ENCODE results near the gene UAP1.
"Not testable (repeated sequence)": the region's sequence is repeated elsewhere in the genome, so short reads cannot be mapped to it uniquely, and the experiment has no call there.

Gene UAP1

DNA sequence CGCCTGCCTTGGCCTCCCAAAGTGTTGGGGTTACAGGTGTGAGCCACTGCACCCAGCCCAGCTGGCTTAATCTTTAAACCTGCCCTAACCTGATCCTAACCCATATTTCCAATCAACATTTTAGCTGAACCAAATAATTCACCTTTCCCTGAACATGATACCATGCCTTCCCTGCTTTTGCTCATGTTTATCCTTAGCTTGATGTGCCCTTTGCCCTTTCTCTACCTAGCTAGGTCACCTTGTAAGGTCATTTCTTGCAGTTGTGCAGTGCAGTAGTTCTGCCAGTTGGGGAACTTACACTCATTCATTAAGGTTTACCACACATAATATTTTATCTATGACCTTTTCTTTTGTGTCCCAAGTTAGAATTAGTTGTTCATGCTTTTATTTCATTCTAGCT, 5.3 kb downstream of the UAP1 start:
- DNase-seq = no peak

DNA sequence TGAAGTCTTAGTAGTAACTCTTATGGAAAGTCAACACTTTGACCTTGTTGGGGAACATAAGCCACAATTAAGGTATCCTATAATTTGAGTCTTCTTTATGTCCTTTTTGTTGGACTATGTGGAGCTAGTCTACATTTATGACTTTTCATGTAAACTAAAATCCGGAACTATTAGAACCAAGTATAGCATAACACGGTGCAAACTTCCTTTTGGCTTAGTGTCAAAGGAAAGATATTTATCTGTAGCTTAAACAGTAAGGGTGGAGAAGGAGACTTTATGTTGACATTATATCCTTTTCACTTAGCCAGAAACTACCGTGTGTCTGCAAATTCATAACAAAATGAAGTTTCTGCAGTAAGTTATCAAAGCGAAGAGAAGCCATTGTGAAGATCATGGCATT, 7.3 kb downstream of the UAP1 start:
- no peak for DNase-seq

DNA sequence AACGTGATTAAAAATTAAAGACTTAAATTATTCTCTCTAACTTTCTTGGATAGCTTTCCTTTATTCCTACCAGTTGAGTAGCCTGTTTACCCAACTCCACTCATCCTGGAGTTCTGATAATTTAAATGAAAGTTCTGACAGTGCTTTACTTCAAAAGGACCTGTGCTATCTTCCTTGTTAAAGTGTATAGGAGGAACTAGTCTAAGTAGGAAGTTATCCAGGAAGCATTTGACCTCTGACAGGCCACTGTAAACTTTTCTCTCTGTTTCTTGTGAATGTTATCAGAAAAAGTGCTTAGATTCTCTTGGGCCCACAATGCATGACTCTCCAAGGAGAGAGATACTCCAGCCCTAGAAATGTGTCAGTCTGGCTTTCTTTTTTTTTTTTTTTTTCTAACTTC, 9.2 kb downstream of the UAP1 start:
- DNase-seq = no peak

DNA sequence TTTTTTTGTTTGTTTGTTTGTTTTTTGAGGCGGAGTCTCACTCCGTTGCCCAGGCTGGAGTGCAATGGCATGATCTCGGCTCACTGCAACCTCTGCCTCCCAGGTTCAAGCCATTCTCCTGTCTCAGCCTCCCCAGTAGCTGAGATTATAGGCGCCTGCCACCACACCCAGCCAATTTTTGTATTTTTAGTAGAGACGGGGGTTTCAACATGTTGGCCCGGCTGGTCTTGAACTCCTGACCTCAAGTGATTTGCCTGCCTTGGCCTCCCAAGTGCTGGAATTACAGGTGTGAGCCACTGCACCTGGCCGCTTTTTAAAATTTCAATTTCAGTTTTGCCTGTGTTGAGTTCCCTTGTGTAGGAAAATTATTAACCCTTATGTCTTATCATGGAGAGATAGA, 9.6 kb downstream of the UAP1 start:
- not testable (repeated sequence) for DNase-seq

DNA sequence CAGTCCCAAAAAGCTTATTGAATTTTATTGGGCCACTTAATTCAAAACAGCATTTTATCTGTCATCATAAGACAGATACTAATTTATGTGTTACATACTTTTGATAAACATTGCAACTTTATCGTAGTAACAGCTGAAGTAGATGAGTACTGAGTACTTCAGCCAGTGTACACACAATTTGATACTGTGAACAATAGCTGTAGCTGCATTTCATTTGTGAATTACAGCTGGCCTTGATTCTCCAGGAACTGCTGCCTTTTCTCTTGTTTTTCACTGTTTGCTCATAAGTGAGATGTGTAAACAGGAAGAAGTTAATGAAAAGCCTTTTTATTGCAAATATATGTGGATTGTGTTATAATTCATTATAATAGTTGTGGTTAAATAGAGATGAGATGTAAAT, 10.2 kb downstream of the UAP1 start:
- peak; percentile 49 for DNase-seq

DNA sequence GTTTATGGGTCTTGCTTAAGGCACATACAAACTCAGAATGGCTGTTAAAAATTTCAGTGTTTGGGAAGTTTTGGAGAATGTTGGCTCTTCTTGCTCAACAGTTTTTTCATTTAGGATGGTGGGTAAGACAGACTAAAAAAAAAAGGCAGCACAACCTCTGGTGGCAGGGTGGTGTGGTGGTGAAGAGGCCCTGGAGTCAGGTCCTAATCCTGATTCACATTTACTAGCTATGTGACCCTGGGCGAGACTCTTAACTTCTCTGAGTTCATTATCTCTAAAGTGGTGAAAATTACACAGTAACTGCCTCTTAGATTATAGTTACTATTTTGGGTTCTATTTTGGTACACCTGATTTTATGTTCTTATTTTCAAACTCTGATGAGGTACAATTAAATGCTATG, 11.6 kb downstream of the UAP1 start:
- DNase-seq = no peak

- no peak for DNase-seq
Measured at GRCh38 chr1:162578071-162578700, 16.7 kb downstream of the UAP1 start.

DNA sequence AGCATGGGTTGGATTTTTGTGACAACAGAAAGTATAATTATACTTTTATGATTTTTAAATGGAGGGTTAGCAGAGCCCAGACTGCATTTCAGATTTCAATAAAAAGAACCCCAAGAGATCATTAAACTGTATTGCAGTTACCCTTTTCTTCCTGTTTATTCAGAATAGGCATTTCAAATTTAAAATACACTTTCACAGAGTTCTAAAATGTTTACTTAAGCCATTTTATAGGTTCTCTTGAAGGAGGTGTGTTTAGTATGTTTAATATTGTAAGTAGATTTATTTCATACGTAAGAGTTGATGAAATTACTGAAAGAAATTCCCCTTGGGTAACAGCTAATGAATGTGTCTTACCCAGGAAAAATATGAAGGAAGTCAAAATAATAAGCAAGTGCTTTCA, 17.4 kb downstream of the UAP1 start:
- DNase-seq = no peak

DNA sequence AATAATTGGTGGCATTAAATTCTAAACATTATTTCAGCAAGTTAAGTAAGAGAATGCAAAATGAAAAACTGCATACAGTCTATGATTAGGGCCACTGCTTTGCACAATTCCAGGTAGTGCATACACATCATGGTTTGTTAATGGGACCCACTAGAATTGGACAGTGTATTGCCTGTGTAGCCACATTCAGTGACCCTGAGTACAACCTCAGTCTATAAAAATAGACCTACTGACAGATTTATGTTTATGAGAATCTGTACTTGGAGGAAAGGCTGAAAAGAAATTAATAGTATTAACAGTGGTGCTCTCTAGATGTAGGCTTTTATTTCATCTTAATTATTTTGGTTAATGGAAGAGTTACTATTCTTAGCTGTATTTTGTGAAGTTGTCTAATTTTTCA, 18.8 kb downstream of the UAP1 start:
- DNase-seq = no peak

- not testable (repeated sequence) for DNase-seq
Measured at GRCh38 chr1:162582901-162583300, 21.4 kb downstream of the UAP1 start.

GRCh38 chr1:162585101-162585500, 23.6 kb downstream of the UAP1 start:
- not testable (repeated sequence) for DNase-seq

GRCh38 chr1:162587347-162587746, 25.8 kb downstream of the UAP1 start:
- DNase-seq = peak; percentile 78

- DNase-seq = no peak
Measured at GRCh38 chr1:162587761-162588260, 26.3 kb downstream of the UAP1 start.

DNA sequence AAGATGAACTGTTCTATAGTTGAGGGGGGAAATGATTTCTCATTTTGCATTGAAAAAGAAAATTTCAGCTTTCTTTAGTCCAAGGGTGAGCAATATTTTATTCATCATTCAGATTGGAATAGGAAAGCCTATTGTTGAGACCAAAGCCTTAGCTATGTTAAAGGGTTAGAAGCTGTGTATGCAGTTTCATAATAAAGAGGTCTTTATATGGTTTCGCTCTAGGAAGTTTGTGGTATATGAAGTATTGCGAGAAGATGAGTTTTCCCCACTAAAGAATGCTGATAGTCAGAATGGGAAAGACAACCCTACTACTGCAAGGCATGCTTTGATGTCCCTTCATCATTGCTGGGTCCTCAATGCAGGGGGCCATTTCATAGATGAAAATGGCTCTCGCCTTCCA, 28.6 kb downstream of the UAP1 start:
- no peak for DNase-seq

GRCh38 chr1:162590686-162591085, 29.2 kb downstream of the UAP1 start:
- DNase-seq = no peak

DNA sequence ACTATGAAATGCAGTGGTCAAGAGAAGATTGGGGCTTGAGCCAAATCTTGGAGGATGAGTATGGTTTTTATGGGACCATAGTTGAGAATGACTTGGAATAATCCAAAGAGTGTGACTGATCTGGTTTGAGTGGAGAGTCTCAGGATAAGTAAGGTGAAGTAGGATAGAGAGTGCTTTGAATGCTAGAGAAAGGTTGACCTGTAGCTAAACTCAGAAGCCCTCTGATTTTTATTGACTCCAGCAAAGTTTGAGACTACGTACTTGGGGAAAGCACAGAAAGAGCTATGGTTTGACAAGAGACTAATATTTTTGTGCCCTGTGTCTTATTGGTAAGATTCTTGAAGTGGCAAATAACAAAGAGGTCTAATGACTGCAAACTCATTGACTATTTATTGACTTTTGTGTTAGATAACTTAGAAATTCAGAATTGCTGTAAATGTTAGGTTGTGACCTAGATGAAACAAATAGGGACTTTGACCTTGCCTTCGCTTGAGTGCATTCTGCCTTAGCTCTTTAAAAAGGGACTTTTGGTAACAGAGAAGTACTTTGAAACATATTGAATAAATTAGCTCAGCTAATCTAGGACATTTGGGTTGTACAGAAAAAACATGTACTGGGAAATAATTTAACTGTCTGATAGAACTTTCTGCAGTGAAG, 35.1 kb downstream of the UAP1 start:
- DNase-seq = no peak

- DNase-seq = no peak
Measured at GRCh38 chr1:162599451-162599850, 37.9 kb downstream of the UAP1 start.

DNA sequence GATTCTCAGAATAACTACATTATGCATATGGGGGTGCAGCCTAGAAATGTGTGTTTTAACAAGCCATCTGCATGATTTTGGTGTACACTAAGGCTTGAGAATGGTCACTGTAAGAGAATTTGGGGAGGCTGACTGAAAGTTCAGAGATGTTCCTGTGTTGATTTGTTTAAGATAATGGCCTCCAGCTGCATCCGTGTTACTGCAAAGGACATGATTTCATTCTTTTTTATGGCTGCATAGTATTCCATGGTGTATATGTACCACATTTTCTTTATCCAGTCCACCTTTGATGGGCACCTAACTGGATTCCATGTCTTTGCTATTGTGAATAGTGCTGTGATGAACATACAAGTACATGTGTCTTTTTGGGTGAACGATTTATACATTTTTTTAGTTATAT, 41.6 kb downstream of the UAP1 start:
- DNase-seq = not testable (repeated sequence)

DNA sequence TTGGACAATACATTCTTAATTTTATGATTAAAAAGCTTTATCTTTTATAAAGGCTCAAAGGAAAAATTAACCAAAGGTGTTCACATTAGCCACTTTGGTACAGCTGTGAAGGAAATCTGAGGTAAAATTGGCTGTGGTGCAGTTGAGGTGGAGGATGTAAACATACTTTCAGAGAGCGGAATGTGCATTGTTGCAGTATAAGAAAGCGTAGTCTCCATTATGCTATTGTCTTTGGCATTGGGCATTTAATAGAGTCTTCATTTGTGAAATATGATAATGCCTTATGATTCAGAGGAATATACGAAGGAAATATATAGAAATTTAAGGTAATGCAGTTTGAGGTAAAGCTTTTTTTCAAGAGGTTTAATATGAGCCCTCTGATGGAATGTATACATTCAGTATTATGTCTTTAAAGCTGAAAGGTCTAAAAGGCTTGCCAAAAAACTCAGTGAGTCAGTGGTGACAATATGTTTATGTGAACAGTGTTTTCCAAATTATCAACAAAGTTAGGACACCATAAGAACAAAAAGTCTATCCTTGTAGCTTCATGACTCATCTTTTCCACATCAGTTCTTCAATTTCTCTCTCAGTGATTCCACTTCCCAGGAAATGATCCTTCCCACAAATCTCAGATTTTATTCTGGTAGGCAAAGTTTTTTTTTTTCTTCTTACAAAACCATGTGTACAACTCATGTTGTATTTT, 43.9 kb downstream of the UAP1 start:
- no peak for DNase-seq

DNA sequence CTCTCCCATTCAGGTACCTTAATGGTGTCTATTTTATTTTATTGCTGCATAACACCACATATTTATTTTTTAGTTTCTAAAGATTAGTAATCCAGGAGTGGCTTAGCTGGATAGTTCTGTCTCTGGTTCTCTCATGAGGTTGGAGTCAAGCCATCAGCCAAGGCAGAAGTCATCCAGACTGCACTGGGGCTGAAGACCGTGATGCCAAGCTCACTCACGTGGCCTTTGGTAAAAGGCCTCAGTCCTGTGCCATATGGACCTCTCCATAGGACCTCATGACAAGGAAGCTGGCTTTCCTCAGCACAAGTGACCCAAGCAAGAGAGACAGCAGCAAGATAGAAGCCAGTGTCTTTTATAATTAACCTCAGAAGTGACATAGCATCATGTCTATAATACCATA, 47.8 kb downstream of the UAP1 start:
- no peak for DNase-seq

GRCh38 chr1:162612606-162613400, 51.3 kb downstream of the UAP1 start:
- DNase-seq = no peak

- DNase-seq = no peak
Measured at GRCh38 chr1:162616848-162617247, 55.3 kb downstream of the UAP1 start.

GRCh38 chr1:162617513-162617912, 56.0 kb downstream of the UAP1 start:
- DNase-seq = no peak
